Daoy (cell line): ENCODE data around the gene OTOG. TPM values are rescaled to one million over a fixed set of nuclear protein-coding genes. Genes with fewer than 3 reads are reported as not detected.
A peak's percentile ranks its signal among the peaks of the same experiment; 100 is the strongest.

ENCODE experiments used
- DNase-seq: peaks from one replicate; pipeline ENCODE4 v3.0.0-alpha.2; 2015; ENCODE audit warnings: low read depth
- total RNA-seq: library from RNA; depleted of rRNA; stranded (reverse); fragments of >200 nt; shearing (Covaris generic); gene quantifications from 2 replicates; pipeline ENCODE4 v1.2.3, GENCODE V29; 2014

OTOG gene
- total RNA-seq, 1 experiment from 2014 or later = not detected

GRCh38 chr11:17581036-17581731, 34.1 kb downstream of the OTOG start:
- no peak for DNase-seq

- no peak for DNase-seq
Measured at GRCh38 chr11:17581732-17582053, 34.6 kb downstream of the OTOG start.

GRCh38 chr11:17585911-17586695, 39.0 kb downstream of the OTOG start:
- DNase-seq = no peak

- DNase-seq = no peak
Measured at GRCh38 chr11:17588166-17588565, 41.1 kb downstream of the OTOG start.

GRCh38 chr11:17588721-17589120, 41.7 kb downstream of the OTOG start:
- no peak for DNase-seq

- no peak for DNase-seq
Measured at GRCh38 chr11:17590463-17590862, 43.4 kb downstream of the OTOG start.

GRCh38 chr11:17591293-17591692, 44.2 kb downstream of the OTOG start:
- no peak for DNase-seq

GRCh38 chr11:17593466-17594245, 46.6 kb downstream of the OTOG start:
- no peak for DNase-seq

GRCh38 chr11:17594686-17595192, 47.7 kb downstream of the OTOG start:
- no peak for DNase-seq

- DNase-seq = no peak
Measured at GRCh38 chr11:17595526-17596309, 48.7 kb downstream of the OTOG start.

GRCh38 chr11:17596310-17596669, 49.2 kb downstream of the OTOG start:
- DNase-seq = no peak

- no peak for DNase-seq
Measured at GRCh38 chr11:17596711-17597110, 49.7 kb downstream of the OTOG start.

- DNase-seq = no peak
Measured at GRCh38 chr11:17597770-17598169, 50.7 kb downstream of the OTOG start.

- peak; percentile 71 for DNase-seq
Measured at GRCh38 chr11:17598700-17599459, 51.8 kb downstream of the OTOG start.

- DNase-seq = no peak
Measured at GRCh38 chr11:17599460-17599925, 52.4 kb downstream of the OTOG start.

- no peak for DNase-seq
Measured at GRCh38 chr11:17600316-17601255, 53.5 kb downstream of the OTOG start.

GRCh38 chr11:17601256-17601671, 54.2 kb downstream of the OTOG start:
- DNase-seq = peak; percentile 20

- no peak for DNase-seq
Measured at GRCh38 chr11:17601676-17602075, 54.6 kb downstream of the OTOG start.

GRCh38 chr11:17602105-17603001, 55.3 kb downstream of the OTOG start:
- DNase-seq = no peak
